Testis (tissue), 5 donors: ENCODE measurements around the gene HOOK1. TPM values are rescaled to one million over a fixed set of nuclear protein-coding genes. Genes with fewer than 3 reads are reported as not detected.
A peak's percentile ranks its signal among the peaks of the same experiment; 100 is the strongest.

Source experiments
- DNase-seq: peaks from one replicate; pipeline ENCODE4 v3.0.0-alpha.2; 2019
- H3K27ac ChIP-seq, 2 donors: fragments of 200-600 bp; sonication (generic); one replicate each; pipeline ENCODE4 v1.5.1; 2019
- H3K27me3 ChIP-seq: fragments of 200-600 bp; sonication (generic); one replicate; pipeline ENCODE4 v1.5.1; 2019
- H3K36me3 ChIP-seq: fragments of 200-600 bp; sonication (generic); one replicate; pipeline ENCODE4 v1.5.1; 2017; ENCODE audit warnings: low read depth; ENCODE audit errors: missing control alignments
- H3K4me1 ChIP-seq: fragments of 200-600 bp; sonication (generic); one replicate; pipeline ENCODE4 v1.5.1; 2019
- H3K4me3 ChIP-seq, 2 donors: fragments of 200-600 bp; sonication (generic); one replicate each; pipeline ENCODE4 v1.5.1; 2017 to 2019
- H3K9me3 ChIP-seq: fragments of 200-600 bp; sonication (generic); one replicate; pipeline ENCODE4 v1.5.1; 2017
- POLR2A ChIP-seq: fragments of 450-650 bp; IDR thresholded peaks from one replicate; pipeline ENCODE4 v1.6.1; 2017; ENCODE audit warnings: antibody characterized with exemption, mild to moderate bottlenecking, moderate library complexity
- WGBS, 2 donors: methylation state at CpG; one replicate each; pipeline ENCODE4 v1.1.5; 2018; 5-methylcytosine and 5-hydroxymethylcytosine counted together
- intact Hi-C: fragments of 100-400 bp; cut with DNase I; formaldehyde crosslinking; loops from one replicate; pipeline ENCODE4 v1.15.1; 2023; ENCODE audit warnings: low total_unique reads
- long read RNA-seq, 2 donors: transcript quantifications; one replicate each; lab custom pipeline, GENCODE V29; 2026
- polyA plus RNA-seq: library from polyadenylated mRNA; stranded (reverse); fragments of 350-450 nt; fragmentation: Illumina TruSeq; extraction: RNeasy Lipid Tissue Mini Kit (QIAGEN cat#74804); gene quantifications from one replicate; pipeline ENCODE4 v1.2.3, GENCODE V29; 2014; ENCODE audit warnings: low read depth, low replicate concordance; ENCODE audit not compliant: insufficient read depth
- total RNA-seq, 2 donors: library from RNA; depleted of rRNA; stranded (reverse); fragments of >200 nt; gene quantifications; one replicate each; pipeline ENCODE4 v1.2.3, GENCODE V29; 2016
- TF ChIP-seq, protein P1 (sequence below), 3 experiments: fragments of 450-650 bp in 2 of 3; fragments of 200-600 bp in 1 of 3; sonication (generic) in 1 of 3; IDR thresholded peaks; one replicate each; pipeline ENCODE4 v1.5.1; 2016 to 2019; ENCODE audit warnings: antibody characterized with exemption in 3 of 3, mild to moderate bottlenecking in 2 of 3, moderate library complexity in 1 of 3

The HOOK1 gene
- 10 to 100 TPM; 20.1 to 59.8 TPM for total RNA-seq
- polyA plus RNA-seq, result 65.8 TPM
- long read RNA-seq, donor 1, full-length matches to known transcripts, result 3 of 3 reads
- long read RNA-seq, donor 1, partial matches to known transcripts, result 0 of 3 reads
- long read RNA-seq, donor 1, other reads (novel, unspliced or antisense), result 0 of 3 reads
- long read RNA-seq, donor 2, result 0 reads

GRCh38 chr1:59814901-59815825 lies at the start of gene HOOK1:
Gene HOOK1, plus strand, starts transcription at chr1:59814949. Its CDS starts 169 bp downstream, at chr1:59815118.
- Histone ChIP-seq H3K36me3 (no peaks in the 10 kb centered on the region), H3K4me1 (no peaks in the 10 kb centered on the region), H3K27ac (no peak within 1 kb of the TSS), H3K4me3 (peak within 1 kb of the TSS; percentile 56 to 64), H3K27me3 (no peaks in the 10 kb centered on the region), H3K9me3 (no peaks in the 10 kb centered on the region)
- 8 to 17% methylated on average over 30 to 68 of the region's 71 CpGs for WGBS, 2 donors
- peak; percentile 27 for DNase-seq
- no peak for TF ChIP-seq POLR2A
- TF ChIP-seq, protein P1, sequence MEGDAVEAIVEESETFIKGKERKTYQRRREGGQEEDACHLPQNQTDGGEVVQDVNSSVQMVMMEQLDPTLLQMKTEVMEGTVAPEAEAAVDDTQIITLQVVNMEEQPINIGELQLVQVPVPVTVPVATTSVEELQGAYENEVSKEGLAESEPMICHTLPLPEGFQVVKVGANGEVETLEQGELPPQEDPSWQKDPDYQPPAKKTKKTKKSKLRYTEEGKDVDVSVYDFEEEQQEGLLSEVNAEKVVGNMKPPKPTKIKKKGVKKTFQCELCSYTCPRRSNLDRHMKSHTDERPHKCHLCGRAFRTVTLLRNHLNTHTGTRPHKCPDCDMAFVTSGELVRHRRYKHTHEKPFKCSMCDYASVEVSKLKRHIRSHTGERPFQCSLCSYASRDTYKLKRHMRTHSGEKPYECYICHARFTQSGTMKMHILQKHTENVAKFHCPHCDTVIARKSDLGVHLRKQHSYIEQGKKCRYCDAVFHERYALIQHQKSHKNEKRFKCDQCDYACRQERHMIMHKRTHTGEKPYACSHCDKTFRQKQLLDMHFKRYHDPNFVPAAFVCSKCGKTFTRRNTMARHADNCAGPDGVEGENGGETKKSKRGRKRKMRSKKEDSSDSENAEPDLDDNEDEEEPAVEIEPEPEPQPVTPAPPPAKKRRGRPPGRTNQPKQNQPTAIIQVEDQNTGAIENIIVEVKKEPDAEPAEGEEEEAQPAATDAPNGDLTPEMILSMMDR (IDR thresholded peaks at IDR 0.05), result no peak
- intact Hi-C loops, result no loop called here

DNA sequence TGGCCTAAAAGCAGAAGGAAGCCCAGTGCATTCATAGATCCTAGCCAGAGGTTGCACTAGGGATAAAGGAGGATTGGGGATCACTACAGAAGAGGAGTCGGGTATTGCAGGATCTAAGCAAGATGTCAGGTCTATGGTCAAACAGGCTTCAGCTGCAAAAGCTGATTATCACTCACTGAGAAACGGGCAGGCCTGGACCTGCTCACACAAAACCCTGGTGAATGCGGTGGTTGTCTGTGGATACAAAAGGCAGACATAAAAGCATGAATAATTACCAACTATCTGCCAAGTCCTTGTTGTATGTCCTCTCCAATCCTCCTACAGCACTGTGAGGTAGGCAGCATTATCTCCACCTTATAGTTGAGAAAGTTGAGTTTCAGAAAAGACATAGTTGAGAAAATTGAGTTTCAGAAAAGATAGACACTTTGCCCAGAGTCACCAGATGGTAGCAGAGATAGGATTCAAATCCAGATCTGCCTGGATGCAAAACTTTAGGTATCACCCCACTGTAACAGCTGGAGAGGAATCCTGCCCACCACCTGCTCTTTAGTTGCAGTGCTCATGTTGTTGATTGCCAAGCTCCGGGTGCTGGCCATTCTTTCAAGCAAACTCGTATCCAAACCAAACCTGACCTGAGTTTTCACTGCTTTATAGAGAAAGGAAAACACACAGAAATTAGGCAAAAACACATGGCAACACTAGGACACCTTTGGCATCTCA lies 49.6 kb upstream of the HOOK1 start:
- intact Hi-C loops, result no loop called here
- 70 to 85% methylated on average over 5 of the region's 5 CpGs for WGBS, 2 donors
- Histone ChIP-seq H3K9me3 (no peaks in the 10 kb centered on the region), H3K4me3 (no peak overlapping the region), H3K36me3 (no peaks in the 10 kb centered on the region), H3K27ac (no peak overlapping the region), H3K4me1 (peaks cover 4% of the 10 kb centered on the region), H3K27me3 (no peaks in the 10 kb centered on the region)
- no peak for TF ChIP-seq POLR2A
- TF ChIP-seq, protein P1 (IDR thresholded peaks at IDR 0.05), result no peak
- DNase-seq, result no peak

- TF ChIP-seq, protein P1 (IDR thresholded peaks at IDR 0.05), result no peak
- no peak for TF ChIP-seq POLR2A
- H3K4me3 ChIP-seq, result no peak overlapping the region
- DNase-seq, result no peak
- no peaks in the 10 kb centered on the region for H3K36me3 ChIP-seq
- H3K27me3 ChIP-seq, result no peaks in the 10 kb centered on the region
- H3K4me1 ChIP-seq, result peaks cover 4% of the 10 kb centered on the region
- intact Hi-C loops, result no loop called here
- 72 to 89% methylated on average over 9 of the region's 9 CpGs for WGBS, 2 donors
- no peaks in the 10 kb centered on the region for H3K9me3 ChIP-seq
- H3K27ac ChIP-seq, result no peak overlapping the region
These were observed 48.4 kb upstream of the HOOK1 start for GRCh38 chr1:59766227-59766855.

DNA sequence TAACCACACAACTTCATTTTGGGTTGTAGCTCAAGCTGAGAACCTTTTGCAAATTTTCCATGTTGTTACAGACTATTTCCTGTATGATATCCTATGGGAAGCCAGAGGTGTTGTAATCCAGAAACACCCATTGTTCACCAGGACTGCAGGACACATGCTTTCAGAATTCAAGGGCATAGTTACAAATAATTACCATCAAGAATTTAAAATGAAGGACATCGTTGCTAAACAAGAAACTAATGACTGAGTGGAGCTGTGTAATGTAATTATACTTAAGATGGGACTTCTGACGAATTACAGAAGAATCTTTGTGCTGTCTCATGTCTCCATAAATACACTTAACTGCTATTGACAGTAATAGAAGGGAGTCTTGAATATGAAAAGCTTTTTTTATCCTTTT lies 47.6 kb upstream of the HOOK1 start:
- intact Hi-C loops, result no loop called here
- TF ChIP-seq, protein P1 (IDR thresholded peaks at IDR 0.05), result no peak
- no peak for TF ChIP-seq POLR2A
- H3K27ac ChIP-seq, result no peak overlapping the region
- H3K27me3 ChIP-seq, result no peaks in the 10 kb centered on the region
- no peaks in the 10 kb centered on the region for H3K36me3 ChIP-seq
- 57 to 69% methylated on average over 2 of the region's 2 CpGs for WGBS, 2 donors
- no peak for DNase-seq
- no peaks in the 10 kb centered on the region for H3K9me3 ChIP-seq
- H3K4me1 ChIP-seq, result peaks cover 4% of the 10 kb centered on the region
- no peak overlapping the region for H3K4me3 ChIP-seq
